HG02763 (cell line): ENCODE data around the gene MRPL42.
"Not testable (repeated sequence)": the region's sequence is repeated elsewhere in the genome, so short reads cannot be mapped to it uniquely, and the experiment has no call there.

ENCODE experiments used
- ATAC-seq: cut with Tn5 transposase; IDR thresholded peaks from one replicate; pipeline ENCODE4 v1.9.1; 2021; ENCODE audit warnings: mild to moderate bottlenecking, moderate library complexity; ENCODE audit not compliant: unreplicated experiment

MRPL42 gene

DNA sequence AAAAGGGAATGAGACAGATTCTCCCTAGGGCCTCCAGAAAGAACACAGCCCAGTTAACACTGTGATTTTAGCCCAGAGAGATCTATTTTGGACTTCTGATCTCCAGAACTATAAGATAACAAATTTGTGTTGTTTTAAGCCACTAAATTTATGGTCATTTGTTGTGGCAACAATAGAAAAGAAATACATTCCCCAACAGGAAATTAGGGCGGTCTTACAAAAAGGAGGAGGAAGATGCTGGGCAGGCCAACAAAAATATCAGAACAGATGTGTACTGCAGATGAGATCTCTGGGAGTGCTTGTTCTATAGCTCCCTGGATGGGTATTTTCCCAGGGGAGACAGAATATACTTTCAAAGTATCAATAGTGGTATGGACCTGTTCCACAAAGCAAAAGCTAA is 73.2 kb downstream of the MRPL42 start:
- ATAC-seq: no peak

DNA sequence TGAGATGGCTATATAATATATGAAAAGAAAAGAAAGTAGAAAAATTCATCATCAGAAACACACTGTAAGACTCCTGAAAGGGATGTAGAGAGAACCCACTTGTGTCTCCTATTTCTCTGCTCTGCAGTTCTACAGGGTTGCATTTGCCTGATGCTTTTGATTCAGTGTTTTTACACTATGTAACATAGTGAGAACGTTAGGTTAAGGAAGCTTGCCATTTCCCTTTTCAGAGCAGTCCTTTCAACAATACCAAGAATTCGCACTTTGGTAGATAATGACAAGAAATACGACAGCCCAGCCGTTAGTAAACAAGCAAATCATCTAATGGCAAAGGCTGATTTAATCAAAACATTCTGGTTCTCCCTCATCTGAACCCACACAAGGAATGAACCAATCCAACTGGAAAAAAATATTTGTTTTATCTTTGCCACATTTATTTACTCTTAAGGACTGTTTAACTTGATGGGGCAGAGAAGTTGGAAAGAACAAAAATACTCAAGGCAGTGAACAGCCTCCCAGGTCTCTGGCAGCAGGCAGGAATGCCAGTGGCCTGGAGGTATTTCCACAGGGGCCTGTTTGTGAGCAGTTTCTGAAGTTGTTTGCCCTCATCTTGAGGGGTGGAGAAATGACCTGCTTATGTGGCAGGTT is 74.4 kb downstream of the MRPL42 start:
- no peak for ATAC-seq

DNA sequence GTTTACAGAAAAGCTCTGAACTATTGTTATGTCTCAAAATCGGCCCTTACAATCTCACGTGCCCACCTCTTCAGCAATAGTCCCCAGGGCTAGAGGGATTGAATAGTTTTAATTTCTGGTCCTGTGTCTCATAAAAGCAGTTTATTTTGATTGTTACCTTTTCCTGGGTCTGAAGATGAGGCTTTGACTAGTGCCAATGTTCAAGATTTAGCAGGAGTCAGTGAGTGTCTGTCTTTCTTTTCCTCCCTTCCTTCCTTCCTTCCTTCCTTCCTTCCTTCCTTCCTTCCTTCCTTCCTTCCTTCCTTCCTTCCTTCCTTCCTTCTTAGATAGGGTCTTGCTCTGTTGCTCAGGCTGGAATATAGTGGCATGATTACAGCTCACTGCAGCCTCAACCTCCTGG is 80.5 kb downstream of the MRPL42 start:
- no peak for ATAC-seq

DNA sequence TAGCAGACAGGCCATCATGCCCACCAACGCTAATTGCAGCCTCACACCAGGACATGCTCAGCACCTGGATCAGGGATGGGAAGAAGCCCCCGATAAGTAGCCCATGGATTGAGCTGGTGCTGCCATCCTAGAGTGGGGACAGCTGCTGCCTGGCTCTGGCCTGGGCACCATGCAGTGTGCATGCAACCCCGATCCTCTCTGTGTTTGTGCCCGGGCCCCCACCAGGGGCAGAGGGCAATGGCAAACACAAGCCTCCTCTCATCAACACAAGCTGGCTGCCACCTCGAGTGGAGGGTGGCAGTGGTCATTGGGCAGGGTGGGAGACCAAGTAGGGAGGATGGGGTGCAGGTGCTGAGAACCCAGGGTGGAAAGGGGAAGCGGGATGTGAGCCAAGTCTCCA is 81.9 kb downstream of the MRPL42 start:
- ATAC-seq: no peak

DNA sequence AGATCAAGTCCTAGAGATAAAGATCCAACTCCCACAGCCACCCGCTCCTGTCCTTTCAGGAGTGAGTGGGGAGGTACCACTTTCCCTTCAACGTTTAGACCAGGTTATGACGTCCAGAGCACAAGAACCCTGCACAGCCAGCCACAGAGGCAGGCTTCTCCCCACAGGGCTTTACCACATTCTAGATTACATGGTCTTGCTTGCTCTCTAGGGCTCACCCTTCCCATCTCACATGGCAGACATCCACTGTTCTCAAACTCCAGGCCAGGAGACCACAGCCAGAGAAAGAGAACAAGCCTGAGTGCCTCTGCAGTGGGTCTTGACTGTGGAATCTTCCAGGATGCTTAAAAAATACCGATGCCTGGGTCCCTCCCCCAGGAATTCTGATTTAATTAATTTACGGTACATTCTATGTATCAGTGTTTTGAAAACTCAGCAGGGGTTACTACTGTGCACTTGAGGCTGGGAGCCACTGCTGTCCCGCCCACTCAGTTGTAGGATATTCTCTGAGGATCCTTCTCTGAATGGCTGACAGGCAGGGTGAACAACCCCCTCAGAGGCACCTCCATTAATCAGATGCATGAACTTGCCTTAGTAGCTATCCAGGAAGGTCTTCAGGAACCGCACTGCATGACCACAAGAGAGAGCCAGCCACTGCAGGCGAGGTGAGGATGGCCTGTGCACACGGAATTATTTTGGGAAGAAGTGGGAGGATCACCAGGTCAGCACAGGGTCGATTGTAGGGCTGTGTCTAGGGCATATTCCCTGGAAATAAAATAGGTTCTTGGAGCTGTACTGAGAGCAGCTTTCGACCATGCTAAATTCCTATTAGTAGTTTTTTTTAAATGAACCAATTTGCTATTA is 83.7 kb downstream of the MRPL42 start:
- ATAC-seq: no peak

DNA sequence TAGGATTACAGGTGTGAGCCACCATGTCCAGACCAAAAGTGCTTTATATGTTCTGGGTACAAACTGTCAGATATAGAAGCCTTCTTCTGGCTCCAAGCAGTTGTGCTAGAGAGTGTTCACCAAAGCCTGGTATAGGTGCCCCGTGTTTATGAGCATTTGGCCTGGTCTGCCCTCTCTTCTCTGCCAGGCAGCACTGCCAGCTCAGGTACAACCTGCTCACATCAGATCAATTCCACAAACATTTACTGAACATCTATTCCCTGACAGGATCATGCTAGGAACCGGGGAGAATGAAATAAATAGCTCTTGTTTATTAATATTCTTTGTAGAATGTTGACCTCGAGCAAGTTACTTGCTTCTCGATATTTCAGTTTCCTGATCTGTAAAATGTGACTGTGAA is 85.1 kb downstream of the MRPL42 start:
- ATAC-seq: no peak

DNA sequence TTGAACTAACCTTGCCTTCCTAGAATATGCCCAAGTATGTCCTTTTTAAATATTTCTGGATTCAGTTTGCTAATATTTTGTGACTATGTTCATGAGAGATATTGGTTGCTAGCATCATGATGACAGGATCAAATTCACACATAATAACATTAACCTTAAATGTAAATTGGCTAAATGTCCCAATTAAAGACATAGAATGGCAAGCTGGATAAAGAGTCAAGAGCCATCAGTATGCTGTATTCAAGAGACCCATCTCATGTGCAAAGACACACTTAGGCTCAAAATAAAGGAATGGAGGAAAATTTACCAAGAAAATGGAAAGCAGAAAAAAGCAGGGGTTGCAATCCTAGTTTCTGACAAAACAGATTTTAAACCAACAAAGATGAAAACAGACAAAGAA is 90.6 kb downstream of the MRPL42 start:
- not testable (repeated sequence) for ATAC-seq

DNA sequence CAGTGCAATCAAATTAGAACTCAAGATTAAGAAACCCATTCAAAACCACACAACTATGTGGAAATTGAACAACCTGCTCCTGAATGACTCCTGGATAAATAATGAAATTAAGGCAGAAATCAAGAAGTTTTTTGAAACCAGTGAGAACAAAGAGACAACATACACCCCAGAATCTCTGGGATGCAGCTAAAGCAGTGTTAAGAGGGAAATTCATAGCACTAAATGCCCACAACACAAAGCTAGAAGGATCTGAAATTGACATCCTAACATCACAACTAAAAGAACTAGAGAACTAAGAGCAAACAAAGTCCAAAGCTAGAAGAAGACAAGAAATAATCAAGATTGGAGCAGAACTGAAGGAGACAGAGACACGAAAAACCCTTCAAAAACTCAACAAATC is 91.4 kb downstream of the MRPL42 start:
- not testable (repeated sequence) for ATAC-seq

GRCh38 chr12:93563807-93564538 is 96.7 kb downstream of the MRPL42 start:
- no peak for ATAC-seq

GRCh38 chr12:93565760-93566159 is 98.4 kb downstream of the MRPL42 start:
- no peak for ATAC-seq
